Kidney epithelial cell (primary cell): ENCODE measurements around the gene GRB10. TPM values are rescaled to one million over a fixed set of nuclear protein-coding genes. Genes with fewer than 3 reads are reported as not detected.

ENCODE experiments used
- DNase-seq: peaks from one replicate; pipeline ENCODE4 v3.0.0-alpha.2; 2010; ENCODE audit warnings: low read depth
- H3K27me3 ChIP-seq: 2 replicates; pipeline ENCODE4 v1.6.0; 2011; ENCODE audit warnings: low read length; ENCODE audit not compliant: control insufficient read depth, insufficient read depth
- H3K36me3 ChIP-seq: 2 replicates; pipeline ENCODE4 v1.5.1; 2011; ENCODE audit warnings: low read length; ENCODE audit not compliant: control insufficient read depth, insufficient read depth
- H3K4me3 ChIP-seq: 2 replicates; pipeline ENCODE4 v1.5.1; 2011; ENCODE audit warnings: low read depth, mild to moderate bottlenecking, control low read depth, low read length
- CTCF ChIP-seq: IDR thresholded peaks from 2 replicates; pipeline ENCODE4 v1.5.1; 2011; ENCODE audit warnings: mild to moderate bottlenecking, moderate library complexity, low read length, control low read depth, inconsistent platforms; ENCODE audit not compliant: insufficient read depth, poor library complexity, severe bottlenecking
- total RNA-seq: library from RNA; depleted of rRNA; stranded (reverse); fragments of >200 nt; gene quantifications from 2 replicates; pipeline ENCODE4 v1.2.3, GENCODE V29; 2015

The GRB10 gene
- total RNA-seq, 1 donor from 2014 or later, result 86.3 TPM

GRCh38 chr7:50610521-50611277 lies 172.0 kb downstream of the GRB10 start:
- Histone ChIP-seq H3K36me3 (peaks cover 2% of the 10 kb centered on the region), H3K4me3 (no peak overlapping the region), H3K27me3 (no peaks in the 10 kb centered on the region)
- peak; percentile 19 for DNase-seq
- TF ChIP-seq CTCF, result no peak

- no peaks in the 10 kb centered on the region for H3K36me3 ChIP-seq
- DNase-seq, result no peak
Measured at GRCh38 chr7:50608196-50608906, 174.3 kb downstream of the GRB10 start.

GRCh38 chr7:50607524-50608125 lies 175.1 kb downstream of the GRB10 start:
- no peak for DNase-seq
- no peak overlapping the region for H3K4me3 ChIP-seq
- TF ChIP-seq CTCF, result no peak
- H3K36me3 ChIP-seq, result no peaks in the 10 kb centered on the region
- H3K27me3 ChIP-seq, result no peaks in the 10 kb centered on the region

More at GRCh38 chr7:50608196-50608906, 174.3 kb downstream of the GRB10 start:
- TF ChIP-seq CTCF, result no peak
- Histone ChIP-seq H3K27me3 (no peaks in the 10 kb centered on the region), H3K4me3 (no peak overlapping the region)

- no peak for TF ChIP-seq CTCF
- no peak for DNase-seq
- no peak overlapping the region for H3K4me3 ChIP-seq
- H3K27me3 ChIP-seq, result no peaks in the 10 kb centered on the region
- peaks cover 2% of the 10 kb centered on the region for H3K36me3 ChIP-seq
Measured at GRCh38 chr7:50605059-50605458, 177.6 kb downstream of the GRB10 start.

GRCh38 chr7:50603287-50603686 lies 179.4 kb downstream of the GRB10 start:
- no peak for DNase-seq
- peaks cover 2% of the 10 kb centered on the region for H3K36me3 ChIP-seq
- TF ChIP-seq CTCF, result no peak

More at GRCh38 chr7:50603287-50603686, 179.4 kb downstream of the GRB10 start:
- H3K27me3 ChIP-seq, result no peaks in the 10 kb centered on the region
- H3K4me3 ChIP-seq, result no peak overlapping the region
